Measurements from ENCODE around the gene SYT9. TPM values are rescaled to one million over a fixed set of nuclear protein-coding genes. Genes with fewer than 3 reads are reported as not detected.
A peak's percentile ranks its signal among the peaks of the same experiment; 100 is the strongest.

The SYT9 gene
- total and polyA plus RNA-seq, 2 donors (not counting 3 experiments of a cell fraction or from before 2014, with no cell fraction given) = 0.23 TPM; not detected in 1

DNA sequence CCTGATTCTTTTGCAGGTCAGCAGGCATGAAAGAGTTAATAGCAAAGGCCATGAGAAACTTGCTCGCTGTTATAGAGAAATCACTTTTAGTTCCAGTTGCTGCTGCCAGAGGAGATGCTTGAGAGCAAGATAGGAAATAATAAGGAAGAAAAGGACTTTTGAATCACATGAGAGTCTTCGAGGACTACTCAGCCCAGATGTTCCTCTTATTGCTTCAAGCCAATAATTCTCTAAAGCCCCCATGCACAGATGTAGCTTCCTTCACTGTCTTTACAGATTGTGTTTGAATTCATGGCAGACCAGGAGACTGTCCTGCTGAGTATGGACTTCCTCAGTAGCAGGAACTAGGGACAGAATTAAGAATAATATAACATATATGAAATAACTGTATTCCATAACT lies 183.5 kb downstream of the SYT9 start:
- peaks cover 10% of the 10 kb centered on the region for H3K4me1 ChIP-seq (ENCODE audit: control insufficient read depth, extremely low read depth, insufficient read depth, low read length)
- ChIA-PET POLR2A (no interaction called here), CTCF (no interaction called here)
- no peak overlapping the region for H3K4me2 ChIP-seq (ENCODE audit: insufficient read depth, low read length)
- intact Hi-C loops (cut with micrococcal nuclease) = no loop called here
- peaks cover 0 to 1% of the 10 kb centered on the region in 2 experiments for H3K27me3 ChIP-seq (ENCODE audit: control insufficient read depth in 2 of 2, insufficient read depth in 2 of 2, low read length in 2 of 2)
- H3K9me1 ChIP-seq (replicated peaks; ENCODE audit: control insufficient read depth, extremely low read depth, insufficient read depth, low read length) = no peaks in the 10 kb centered on the region
- no peak overlapping the region for H2AFZ ChIP-seq (ENCODE audit: low read depth, low read length)
- dilution Hi-C loops (cut with MboI; ENCODE audit: extremely low pct_ligation_motif_present, low sequenced_read_pairs) = no loop called here
- no peaks in the 10 kb centered on the region for H3K36me3 ChIP-seq (ENCODE audit: control insufficient read depth in 2 of 2, extremely low read depth in 1 of 2, insufficient read depth in 2 of 2, low read length in 2 of 2)
- no peak overlapping the region for H3K4me3 ChIP-seq (replicated peaks in 1 of 3; ENCODE audit: insufficient read depth in 1 of 3, low read depth in 1 of 3, low read length in 3 of 3)
- H3K79me2 ChIP-seq (ENCODE audit: control insufficient read depth, insufficient read depth, low read length) = no peaks in the 10 kb centered on the region
- FAIRE-seq = no peak
- H3K27ac ChIP-seq (ENCODE audit: insufficient read depth, low read depth, low read length) = no peak overlapping the region
- no TSS peak for BruUV-seq (replicated peaks)
- DNase-seq (ENCODE audit: low read depth, low spot score) = no peak
- H4K20me1 ChIP-seq (replicated peaks; ENCODE audit: control insufficient read depth, extremely low read depth, insufficient read depth, low read length) = no peaks in the 10 kb centered on the region
- no peak overlapping the region for H3K9ac ChIP-seq (replicated peaks; ENCODE audit: extremely low read depth, insufficient read depth, low read length)
- TF ChIP-seq FOS (IDR thresholded peaks at IDR 0.05; ENCODE audit: borderline replicate concordance, insufficient read depth, low read length) (no peak), GATA2 (IDR thresholded peaks at IDR 0.05; ENCODE audit: insufficient read depth, insufficient read length, low read depth, low read length) (no peak)
- H3K9me3 ChIP-seq (replicated peaks; ENCODE audit: control insufficient read depth, insufficient read depth, low read length) = no peaks in the 10 kb centered on the region

DNA sequence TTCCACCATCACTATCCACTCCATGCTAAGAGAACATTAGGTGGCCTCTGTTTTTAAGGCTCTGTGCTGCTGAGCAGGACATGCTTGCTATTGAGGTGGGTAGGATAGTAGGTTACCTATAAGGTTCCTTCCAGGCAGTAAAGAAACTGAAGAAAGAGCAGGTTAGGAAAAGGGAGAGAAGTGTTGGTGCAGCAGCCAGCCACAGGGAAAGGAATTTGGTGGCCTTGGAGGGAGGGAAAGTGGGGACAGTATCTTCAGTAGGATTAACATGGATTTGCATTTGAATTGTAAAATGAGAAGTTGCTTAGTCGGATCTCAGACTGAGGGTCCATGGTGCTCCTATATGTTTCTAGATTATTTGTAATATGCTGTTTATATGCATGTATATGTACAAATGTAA lies 184.4 kb downstream of the SYT9 start:
- intact Hi-C loops (cut with micrococcal nuclease) (no loop called here), dilution Hi-C loops (cut with MboI; ENCODE audit: extremely low pct_ligation_motif_present, low sequenced_read_pairs) (no loop called here)
- POLR2A ChIA-PET = no interaction called here
- TF ChIP-seq MYC (IDR thresholded peaks at IDR 0.05; ENCODE audit: low read depth, low read length) (no peak), GATA2 (IDR thresholded peaks at IDR 0.05; ENCODE audit: insufficient read depth, insufficient read length, low read depth, low read length) (no peak), JUN (IDR thresholded peaks at IDR 0.05; ENCODE audit: borderline replicate concordance, insufficient read depth, insufficient read length, low read depth) (no peak), POLR2AphosphoS5 (IDR thresholded peaks at IDR 0.05; ENCODE audit: insufficient read depth, low read depth, low read length) (no peak)
- Histone ChIP-seq H3K36me3 (ENCODE audit: control insufficient read depth in 2 of 2, extremely low read depth in 1 of 2, insufficient read depth in 2 of 2, low read length in 2 of 2) (no peaks in the 10 kb centered on the region), H3K4me3 (replicated peaks in 1 of 3; ENCODE audit: insufficient read depth in 1 of 3, low read depth in 1 of 3, low read length in 3 of 3) (no peak overlapping the region), H4K20me1 (replicated peaks; ENCODE audit: control insufficient read depth, extremely low read depth, insufficient read depth, low read length) (no peaks in the 10 kb centered on the region), H3K9ac (replicated peaks; ENCODE audit: extremely low read depth, insufficient read depth, low read length) (no peak overlapping the region), H3K27ac (ENCODE audit: insufficient read depth, low read depth, low read length) (no peak overlapping the region), H3K9me1 (replicated peaks; ENCODE audit: control insufficient read depth, extremely low read depth, insufficient read depth, low read length) (no peaks in the 10 kb centered on the region), H3K79me2 (ENCODE audit: control insufficient read depth, insufficient read depth, low read length) (no peaks in the 10 kb centered on the region), H3K9me3 (replicated peaks; ENCODE audit: control insufficient read depth, insufficient read depth, low read length) (no peaks in the 10 kb centered on the region), H3K27me3 (ENCODE audit: control insufficient read depth in 2 of 2, insufficient read depth in 2 of 2, low read length in 2 of 2) (peaks cover 0 to 4% of the 10 kb centered on the region in 2 experiments), H2AFZ (ENCODE audit: low read depth, low read length) (no peak overlapping the region), H3K4me2 (ENCODE audit: insufficient read depth, low read length) (peak overlapping the region; percentile 59), H3K4me1 (ENCODE audit: control insufficient read depth, extremely low read depth, insufficient read depth, low read length) (peaks cover 10% of the 10 kb centered on the region)
- no TSS peak for BruUV-seq (replicated peaks)
- DNase-seq (ENCODE audit: low read depth, low spot score) (no peak), FAIRE-seq (no peak)
- CTCF ChIA-PET = interaction anchor here (0.6 to 1.0 kb wide), 3 partner anchors 83 to 573 kb away, joined by 3 read pairs; partner anchors contain the start of gene OR10A2

All from endothelial cell of umbilical vein (primary cell).